Kidney glomerular epithelial cell (primary cell): ENCODE data around the gene RAB11B.
"Not testable (repeated sequence)": the region's sequence is repeated elsewhere in the genome, so short reads cannot be mapped to it uniquely, and the experiment has no call there.

ENCODE experiments used
- DNase-seq: peaks from one replicate; lab custom pipeline; 2025; lab: John Stamatoyannopoulos, UW

The RAB11B gene

DNA sequence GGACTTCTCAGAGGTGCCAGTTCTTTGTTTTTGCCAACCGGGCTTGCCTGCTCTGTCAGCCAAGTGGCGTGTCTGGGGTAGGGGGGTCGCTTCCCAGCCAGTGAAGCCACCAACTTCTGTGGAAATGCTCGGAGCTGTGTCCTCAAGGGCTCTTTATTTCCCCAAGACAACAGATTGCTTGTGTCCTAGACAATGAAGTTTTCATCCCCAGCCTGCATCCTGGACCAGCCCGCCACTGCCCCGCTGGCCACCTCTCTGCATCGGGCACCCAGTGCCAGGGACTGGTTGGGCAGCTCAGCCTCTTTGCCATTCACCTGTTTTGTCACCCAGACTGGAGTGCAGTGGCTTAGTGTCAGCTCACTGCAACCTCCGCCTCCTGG is 3.7 kb downstream of the RAB11B start:
- DNase-seq: no peak

DNA sequence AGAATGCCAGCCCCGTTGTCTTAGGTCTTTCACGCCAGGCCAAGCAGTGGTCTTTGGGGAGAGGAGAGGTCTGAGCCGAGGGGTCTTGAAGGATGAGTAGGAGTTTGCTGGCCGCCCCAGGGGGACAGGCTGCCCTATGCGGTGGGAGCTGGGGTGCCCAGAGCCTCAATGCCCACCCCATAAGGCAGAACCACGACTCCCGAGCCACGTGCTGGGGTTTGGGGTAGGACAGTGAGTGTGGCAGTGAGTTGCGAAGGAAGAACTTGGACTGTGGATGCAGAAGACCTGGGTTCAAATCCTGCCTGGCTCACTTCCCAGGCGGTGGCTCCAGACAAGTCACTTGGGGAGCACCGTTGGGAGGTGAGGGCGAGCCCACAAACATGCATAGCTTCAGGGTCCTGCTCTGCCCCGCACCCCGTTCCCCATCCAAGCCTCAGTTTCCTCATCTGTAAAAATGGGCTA is 5.5 kb downstream of the RAB11B start:
- DNase-seq: no peak

DNA sequence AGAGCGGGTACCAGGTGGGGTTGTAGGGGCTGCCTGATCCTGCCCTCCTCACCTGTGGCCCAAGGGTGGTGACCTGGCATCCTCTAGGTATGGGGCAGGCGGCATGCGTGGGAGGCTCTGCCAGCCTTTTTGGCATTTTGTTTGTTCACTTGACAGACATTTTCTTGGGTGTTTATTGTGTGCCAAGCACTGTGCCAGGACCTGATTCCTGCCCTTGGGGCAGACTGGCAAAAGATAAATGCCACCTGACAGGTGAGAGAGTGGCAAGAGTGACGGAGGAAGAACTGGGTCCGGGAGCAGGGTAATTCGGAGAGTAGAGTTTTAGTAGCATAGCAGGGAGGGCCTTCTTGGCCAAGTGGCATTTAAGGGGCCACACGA is 6.0 kb downstream of the RAB11B start:
- no peak for DNase-seq

- DNase-seq: peak; percentile 28
Observed at GRCh38 chr19:8396563-8397203, 6.5 kb downstream of the RAB11B start.

- DNase-seq: no peak
Observed at GRCh38 chr19:8397271-8397670, 7.1 kb downstream of the RAB11B start.

- DNase-seq: no peak
Observed at GRCh38 chr19:8397746-8398310, 7.7 kb downstream of the RAB11B start.

DNA sequence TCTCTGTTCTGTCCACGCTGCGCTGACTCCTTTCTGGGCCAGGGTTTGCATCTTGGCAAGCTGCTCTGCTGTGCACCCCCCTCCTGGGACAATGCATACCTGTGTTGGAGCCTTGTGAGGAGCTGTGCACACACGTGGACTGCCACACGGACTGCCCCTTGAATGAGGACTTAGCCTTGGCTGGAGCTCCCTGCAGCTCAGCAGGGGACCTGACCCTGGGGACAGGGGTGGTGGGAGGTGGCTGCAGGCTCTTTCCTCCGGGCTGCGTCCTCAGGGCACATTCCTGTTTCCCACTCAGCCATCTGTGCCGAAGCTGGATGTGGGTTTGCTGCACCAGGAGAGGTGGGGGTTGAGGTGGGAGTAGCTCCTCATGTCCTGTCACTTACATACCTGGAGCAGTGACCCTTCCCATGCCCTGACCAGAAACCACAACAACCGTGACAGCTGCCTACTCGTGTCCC is 8.2 kb downstream of the RAB11B start:
- peak; percentile 69 for DNase-seq

DNA sequence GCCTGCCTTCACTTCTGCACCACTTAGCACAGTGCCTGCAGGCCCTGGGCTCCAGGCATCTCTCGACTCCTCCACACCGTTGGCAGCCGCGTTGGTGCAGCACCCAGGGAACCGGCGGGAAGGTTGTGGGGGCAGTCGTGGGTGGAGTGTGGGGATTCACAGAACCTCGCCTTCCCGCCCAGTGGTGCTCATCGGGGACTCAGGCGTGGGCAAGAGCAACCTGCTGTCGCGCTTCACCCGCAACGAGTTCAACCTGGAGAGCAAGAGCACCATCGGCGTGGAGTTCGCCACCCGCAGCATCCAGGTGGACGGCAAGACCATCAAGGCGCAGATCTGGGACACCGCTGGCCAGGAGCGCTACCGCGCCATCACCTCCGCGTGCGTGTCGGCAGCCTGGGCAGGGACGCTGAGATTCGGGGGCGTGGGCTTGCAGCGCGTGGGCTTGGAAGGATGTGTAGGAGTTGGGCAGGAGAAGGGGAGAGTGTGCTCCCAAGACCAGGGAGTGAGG is 9.6 kb downstream of the RAB11B start:
- DNase-seq: no peak

DNA sequence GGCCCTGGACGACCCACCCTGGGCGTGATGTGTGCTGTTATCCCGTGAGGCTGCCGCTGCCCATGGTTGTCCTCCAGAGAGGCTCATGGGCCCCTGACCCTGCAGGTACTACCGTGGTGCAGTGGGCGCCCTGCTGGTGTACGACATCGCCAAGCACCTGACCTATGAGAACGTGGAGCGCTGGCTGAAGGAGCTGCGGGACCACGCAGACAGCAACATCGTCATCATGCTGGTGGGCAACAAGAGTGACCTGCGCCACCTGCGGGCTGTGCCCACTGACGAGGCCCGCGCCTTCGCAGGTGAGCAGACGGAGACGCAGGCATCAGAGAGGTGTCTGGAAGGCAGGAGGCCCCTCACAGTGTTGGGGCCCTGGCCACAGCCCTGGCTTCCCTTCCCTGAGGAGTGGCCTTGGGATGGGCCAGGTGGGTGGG is 11.8 kb downstream of the RAB11B start:
- no peak for DNase-seq

GRCh38 chr19:8403098-8403819 is 13.1 kb downstream of the RAB11B start:
- no peak for DNase-seq

- DNase-seq: no peak
Observed at GRCh38 chr19:8403820-8404109, 13.6 kb downstream of the RAB11B start.

GRCh38 chr19:8404391-8405151 is 14.4 kb downstream of the RAB11B start:
- no peak for DNase-seq

DNA sequence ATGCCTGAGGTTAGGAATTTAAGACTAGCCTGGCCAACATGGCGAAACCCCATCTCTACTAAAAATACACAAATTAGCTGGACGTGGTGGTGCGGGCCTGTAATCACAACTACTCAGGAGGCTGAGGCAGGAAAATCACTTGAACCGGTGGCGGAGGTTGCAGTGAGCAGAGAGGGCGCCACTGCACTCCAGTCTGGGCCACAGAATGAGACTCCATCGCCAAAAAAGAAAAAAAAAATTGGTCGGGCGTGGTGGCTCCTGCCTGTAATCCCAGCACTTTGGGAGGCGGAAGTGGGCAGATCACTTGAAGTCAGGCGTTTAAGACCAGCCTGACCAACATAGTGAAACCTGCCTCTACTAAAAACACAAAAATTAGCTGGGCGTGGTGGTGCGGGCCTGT is 20.6 kb downstream of the RAB11B start:
- not testable (repeated sequence) for DNase-seq

- peak; percentile 88 for DNase-seq
Observed at GRCh38 chr19:8412783-8413628, 22.8 kb downstream of the RAB11B start, which contains the start of gene MARCHF2. Gene MARCHF2 (plus strand): TSS chr19:8413305. CDS start chr19:8421841, 8,536 bp downstream.

- no peak for DNase-seq
Observed at GRCh38 chr19:8413629-8413995, 23.5 kb downstream of the RAB11B start.

- DNase-seq: no peak
Observed at GRCh38 chr19:8416796-8417195, 26.6 kb downstream of the RAB11B start.

DNA sequence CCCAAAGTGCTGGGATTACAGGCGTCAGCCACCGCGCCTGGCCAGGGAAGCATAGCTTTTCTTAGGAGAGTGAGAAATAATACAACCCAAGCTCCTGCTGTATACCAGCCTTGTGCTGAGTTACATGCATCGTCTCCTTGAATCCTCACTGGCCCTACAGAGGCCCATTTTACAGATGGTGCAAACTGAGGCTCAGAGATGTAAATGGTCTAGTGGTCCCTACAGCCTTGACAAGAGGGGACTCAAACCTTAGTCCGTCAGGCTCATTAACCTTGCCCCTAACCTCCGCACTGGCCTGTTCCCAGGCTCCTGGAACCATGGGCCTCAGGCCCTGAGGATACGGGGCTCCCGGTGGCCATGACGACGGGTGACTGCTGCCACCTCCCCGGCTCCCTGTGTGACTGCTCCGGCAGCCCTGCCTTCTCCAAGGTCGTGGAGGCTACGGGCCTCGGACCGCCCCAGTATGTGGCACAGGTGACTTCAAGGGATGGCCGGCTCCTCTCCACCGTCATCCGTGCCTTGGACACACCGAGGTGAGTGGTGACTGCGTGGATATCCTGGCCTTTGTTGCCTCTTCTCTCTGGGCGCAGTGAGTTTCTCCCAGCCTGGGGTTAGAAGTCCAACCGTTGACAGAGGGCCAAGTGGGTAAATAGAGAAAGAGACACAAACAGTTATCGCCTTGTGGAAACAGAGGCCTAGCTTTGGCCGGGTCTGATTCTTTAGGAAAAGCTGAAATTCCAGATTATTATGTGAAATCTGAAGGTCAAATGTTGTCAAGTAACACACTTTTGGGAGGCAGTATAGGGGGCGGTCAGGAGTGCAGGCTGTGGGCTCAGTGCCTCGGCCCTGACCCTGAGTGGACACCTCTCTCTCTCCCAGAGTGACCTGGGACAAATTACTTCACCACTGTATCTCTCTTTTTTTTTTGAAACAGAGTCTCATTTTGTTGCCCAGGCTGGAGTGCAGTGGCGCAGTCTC is 31.6 kb downstream of the RAB11B start:
- no peak for DNase-seq

- DNase-seq: peak; percentile 92
Observed at GRCh38 chr19:8423817-8424223, 33.7 kb downstream of the RAB11B start.

DNA sequence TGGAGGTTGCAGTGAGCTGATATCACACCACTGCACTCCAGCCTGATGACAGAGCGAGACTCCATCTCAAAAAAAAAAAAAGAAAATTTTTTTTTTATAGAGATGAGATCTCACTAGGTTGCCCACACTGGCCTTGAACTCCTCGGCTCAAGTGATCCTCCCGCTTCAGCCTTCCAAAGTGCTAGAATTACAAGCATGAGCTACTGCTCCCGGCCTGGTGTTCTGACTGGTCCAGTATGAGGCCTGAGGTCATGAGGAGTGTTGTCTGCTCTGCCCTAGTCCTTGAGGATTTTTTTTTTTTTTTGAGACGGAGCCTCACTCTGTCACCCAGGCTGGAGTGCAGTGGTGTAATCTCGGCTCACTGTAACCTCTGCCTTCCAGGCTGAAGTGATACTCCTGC is 35.2 kb downstream of the RAB11B start:
- not testable (repeated sequence) for DNase-seq

GRCh38 chr19:8426283-8426682 is 36.1 kb downstream of the RAB11B start:
- no peak for DNase-seq
